ENCODE data around the gene QPCT.

The QPCT gene

DNA sequence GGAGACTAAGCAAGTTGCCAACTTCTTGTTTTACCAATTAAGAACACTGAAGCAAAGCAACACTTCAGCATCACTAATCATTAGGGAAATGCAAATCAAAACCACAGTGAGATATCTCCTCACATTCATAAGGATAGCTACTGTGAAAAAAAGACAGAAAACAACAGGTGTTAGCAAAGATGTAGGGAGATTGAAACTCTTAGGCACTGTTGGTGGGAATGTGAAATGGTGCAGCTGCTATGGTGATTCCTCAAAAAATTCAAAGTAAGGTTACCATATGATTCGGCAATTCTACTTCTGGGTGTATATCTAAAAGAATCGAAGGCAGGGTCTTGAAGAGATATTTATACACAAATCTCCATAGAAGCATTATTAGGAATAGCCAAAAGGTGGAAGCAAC is 11.2 kb upstream of the QPCT start:
- DNase-seq (ENCODE audit: insufficient read length, low spot score) (no peak), FAIRE-seq (no peak)
- TF ChIP-seq, protein P1, sequence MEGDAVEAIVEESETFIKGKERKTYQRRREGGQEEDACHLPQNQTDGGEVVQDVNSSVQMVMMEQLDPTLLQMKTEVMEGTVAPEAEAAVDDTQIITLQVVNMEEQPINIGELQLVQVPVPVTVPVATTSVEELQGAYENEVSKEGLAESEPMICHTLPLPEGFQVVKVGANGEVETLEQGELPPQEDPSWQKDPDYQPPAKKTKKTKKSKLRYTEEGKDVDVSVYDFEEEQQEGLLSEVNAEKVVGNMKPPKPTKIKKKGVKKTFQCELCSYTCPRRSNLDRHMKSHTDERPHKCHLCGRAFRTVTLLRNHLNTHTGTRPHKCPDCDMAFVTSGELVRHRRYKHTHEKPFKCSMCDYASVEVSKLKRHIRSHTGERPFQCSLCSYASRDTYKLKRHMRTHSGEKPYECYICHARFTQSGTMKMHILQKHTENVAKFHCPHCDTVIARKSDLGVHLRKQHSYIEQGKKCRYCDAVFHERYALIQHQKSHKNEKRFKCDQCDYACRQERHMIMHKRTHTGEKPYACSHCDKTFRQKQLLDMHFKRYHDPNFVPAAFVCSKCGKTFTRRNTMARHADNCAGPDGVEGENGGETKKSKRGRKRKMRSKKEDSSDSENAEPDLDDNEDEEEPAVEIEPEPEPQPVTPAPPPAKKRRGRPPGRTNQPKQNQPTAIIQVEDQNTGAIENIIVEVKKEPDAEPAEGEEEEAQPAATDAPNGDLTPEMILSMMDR (IDR thresholded peaks at IDR 0.05; ENCODE audit: insufficient read depth, missing control alignments), result no peak

DNA sequence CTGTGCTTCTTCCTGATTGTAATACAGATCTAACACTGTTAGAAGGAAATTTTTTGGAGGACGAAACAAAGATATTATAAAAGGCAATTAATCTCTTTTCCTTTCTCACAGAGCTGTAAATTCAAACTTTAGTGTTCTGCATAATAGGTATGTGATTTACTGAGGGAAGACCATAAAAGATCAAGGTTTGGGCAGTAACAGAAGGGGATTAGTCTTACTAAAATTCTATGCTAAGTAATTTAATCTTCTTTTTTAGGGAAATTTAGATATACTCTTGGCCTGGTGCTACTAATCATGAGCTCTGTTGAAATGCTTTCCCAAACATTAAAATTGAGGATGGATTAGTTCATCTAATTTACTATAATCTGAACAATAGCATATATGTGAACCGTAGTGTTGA is 8.8 kb upstream of the QPCT start:
- DNase-seq (ENCODE audit: insufficient read length, low spot score) (no peak), FAIRE-seq (no peak)
- TF ChIP-seq, protein P1 (IDR thresholded peaks at IDR 0.05; ENCODE audit: insufficient read depth, missing control alignments), result no peak

DNA sequence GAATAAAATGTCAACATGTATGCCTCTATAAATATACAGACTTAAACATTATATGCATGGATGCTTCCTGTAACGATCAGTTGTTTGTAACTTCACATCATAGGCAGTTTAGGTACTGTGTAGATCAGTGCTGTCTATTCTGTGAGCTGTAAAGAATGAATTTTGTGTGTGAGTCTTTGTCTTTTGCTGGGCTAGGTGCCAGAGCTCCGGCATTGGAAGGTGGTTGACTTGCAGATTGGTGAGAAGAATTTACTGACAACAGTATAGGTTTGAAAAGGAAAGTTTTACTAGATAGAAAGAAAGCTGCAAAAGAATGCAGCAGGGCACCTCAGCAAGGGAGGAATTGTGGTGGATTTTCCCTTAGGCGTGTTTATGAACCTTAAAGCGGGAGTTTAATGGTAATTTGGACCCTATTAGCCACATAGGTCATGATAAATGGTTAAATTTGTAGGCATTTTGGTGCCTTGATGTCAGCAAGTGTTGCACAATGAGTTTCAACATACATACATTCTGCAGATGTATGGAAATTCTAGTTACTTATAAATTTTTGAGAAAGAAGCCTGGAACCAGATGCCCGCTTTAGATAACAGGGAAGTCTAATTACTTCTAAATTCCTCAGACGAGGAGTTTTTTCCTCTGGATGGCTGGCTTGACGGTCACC is 6.7 kb upstream of the QPCT start:
- no peak for FAIRE-seq
- TF ChIP-seq, protein P1 (IDR thresholded peaks at IDR 0.05; ENCODE audit: insufficient read depth, missing control alignments), result no peak
- no peak for DNase-seq (ENCODE audit: insufficient read length, low spot score)

DNA sequence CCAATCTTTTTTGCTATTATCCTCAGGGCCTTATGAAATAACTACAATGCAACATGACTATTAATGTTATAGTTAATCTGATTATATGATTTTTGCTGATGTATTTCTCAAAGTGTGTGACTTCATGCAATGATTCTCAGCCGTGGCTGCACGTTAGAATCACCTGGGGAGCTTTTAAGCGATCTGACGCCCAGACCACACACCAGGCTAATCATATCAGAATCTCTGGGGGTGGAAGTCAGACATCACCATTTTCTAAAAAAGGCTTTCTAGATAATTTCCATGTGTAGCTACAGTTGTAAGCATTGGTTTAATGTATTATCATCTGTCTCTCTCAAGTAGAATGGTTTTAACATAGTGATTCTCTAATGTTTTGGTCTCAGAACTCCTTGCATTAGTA is 5.5 kb upstream of the QPCT start:
- TF ChIP-seq, protein P1 (IDR thresholded peaks at IDR 0.05; ENCODE audit: insufficient read depth, missing control alignments), result no peak
- FAIRE-seq (no peak), DNase-seq (ENCODE audit: insufficient read length, low spot score) (no peak)

DNA sequence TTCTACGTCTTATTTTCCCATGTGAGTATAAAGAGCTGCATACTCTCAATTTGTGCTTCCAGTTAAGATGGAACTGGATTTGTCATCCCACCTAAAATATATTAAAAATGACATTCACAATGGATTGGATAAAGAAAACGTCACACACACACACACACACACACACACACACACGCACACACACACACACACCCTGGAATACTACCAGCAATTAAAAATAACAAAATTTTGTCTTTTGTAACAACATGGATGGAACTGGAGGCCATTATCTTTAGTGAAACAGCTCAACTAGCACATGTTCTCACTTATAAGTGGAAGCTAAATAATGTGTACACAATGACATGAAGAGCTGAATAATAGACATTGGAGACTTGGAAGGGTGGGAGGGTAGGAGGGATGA is 3.8 kb upstream of the QPCT start:
- TF ChIP-seq, protein P1 (IDR thresholded peaks at IDR 0.05; ENCODE audit: insufficient read depth, missing control alignments), result no peak
- FAIRE-seq (no peak), DNase-seq (ENCODE audit: insufficient read length, low spot score) (no peak)

DNA sequence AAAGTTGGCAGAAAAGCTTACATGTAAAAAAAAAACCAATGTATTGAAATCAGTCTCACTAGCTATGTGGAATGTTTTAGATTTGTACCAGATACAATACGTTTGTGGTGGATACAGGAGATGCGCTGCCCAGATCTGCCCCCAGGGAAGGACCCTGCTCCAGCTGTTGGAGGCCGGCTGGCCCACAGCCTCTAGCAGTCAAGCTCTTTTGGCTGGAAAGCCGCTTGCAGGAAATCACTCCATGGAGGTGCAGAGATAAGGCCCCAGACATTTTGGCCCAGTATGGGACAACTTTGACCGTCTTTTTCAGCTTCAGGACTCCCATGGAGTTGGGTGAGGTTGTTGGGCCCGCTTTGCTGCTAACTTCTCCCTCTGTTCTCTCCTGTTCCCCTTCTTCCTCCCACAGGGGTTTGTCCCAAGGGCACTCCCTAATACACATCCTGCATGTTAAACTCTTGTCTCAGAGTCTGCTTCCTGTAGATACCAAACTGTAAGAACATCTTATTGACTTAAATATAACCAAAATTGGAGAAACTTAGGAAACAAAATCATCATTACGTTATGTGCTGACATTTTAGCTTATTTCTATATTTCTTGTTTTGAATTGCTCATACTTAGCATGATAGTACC is 1.7 kb upstream of the QPCT start:
- DNase-seq (ENCODE audit: insufficient read length, low spot score) (no peak), FAIRE-seq (no peak)
- TF ChIP-seq, protein P1 (IDR thresholded peaks at IDR 0.05; ENCODE audit: insufficient read depth, missing control alignments), result no peak
